ENCODE measurements around the gene ANKRD33B. TPM values are rescaled to one million over a fixed set of nuclear protein-coding genes. Genes with fewer than 3 reads are reported as not detected.

The ANKRD33B gene
- total and polyA plus RNA-seq, 2 of the 13 experiments (the other 11 are each of a cell fraction or from before 2014, with no cell fraction given), result 0.02 TPM; not detected in 1

DNA sequence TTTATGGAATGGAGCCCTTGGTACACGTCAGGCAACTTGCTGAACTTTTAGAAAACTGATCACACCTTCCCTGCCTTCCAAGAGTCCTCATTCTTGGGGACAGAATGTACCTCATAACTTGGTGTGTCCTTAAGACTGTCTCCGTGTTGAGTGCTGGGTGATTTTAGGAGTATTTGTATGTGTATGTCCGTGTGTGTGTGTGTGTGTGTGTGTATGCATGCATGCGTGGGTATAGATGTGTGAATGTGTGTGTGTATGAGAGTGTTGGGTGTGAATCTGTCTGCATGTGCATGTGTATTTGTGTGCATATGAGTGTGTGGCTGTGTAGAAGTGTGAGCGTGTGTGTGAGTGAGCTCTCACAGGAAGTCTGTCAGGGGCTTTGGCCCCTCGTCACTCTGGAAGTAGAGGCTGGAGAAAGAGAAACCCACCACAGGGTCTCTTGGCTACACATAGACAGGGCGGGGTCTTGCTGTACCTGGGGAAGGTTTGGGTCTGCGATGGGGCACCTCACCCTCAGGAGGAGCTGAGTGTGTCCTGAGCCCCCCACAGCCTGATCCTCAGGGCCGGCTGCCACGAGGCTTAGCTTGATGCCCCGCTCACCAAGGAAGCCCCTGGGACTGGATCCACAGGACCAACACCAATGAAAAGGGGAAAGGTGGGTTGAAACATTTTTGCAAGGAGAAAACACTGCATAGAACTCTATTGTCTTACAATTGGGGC, 33.1 kb upstream of the ANKRD33B start:
- ATAC-seq, result no peak
- POLR2A ChIA-PET, result no interaction called here
- H3K9ac ChIP-seq (ENCODE audit: insufficient read depth, low read depth, low read length), result no peak overlapping the region
- no peaks in the 10 kb centered on the region for H3K36me3 ChIP-seq (replicated peaks in 1 of 2; ENCODE audit: control insufficient read depth in 1 of 2, insufficient read depth in 2 of 2, low read length in 2 of 2)
- no peaks in the 10 kb centered on the region for H3K9me3 ChIP-seq (ENCODE audit: low read length)
- H3K4me1 ChIP-seq (ENCODE audit: insufficient read depth, low read length), result no peaks in the 10 kb centered on the region
- WGBS (ENCODE audit: low lambda C conversion rate), result 24% methylated on average over 10 of the region's 11 CpGs
- H3K27me3 ChIP-seq (ENCODE audit: control insufficient read depth in 1 of 2, insufficient read depth in 2 of 2, low read length in 2 of 2), result peaks cover 0 to 3% of the 10 kb centered on the region in 2 experiments; a peak in 2 of 5 replicates
- no peak overlapping the region for H3K4me2 ChIP-seq (ENCODE audit: low read depth, low read length)
- no peak overlapping the region for H3K4me3 ChIP-seq (replicated peaks in 1 of 3; ENCODE audit: insufficient read depth in 1 of 3, low read depth in 2 of 3, low read length in 3 of 3)
- DNase-seq (ENCODE audit: low spot score), result no peak
- CTCF ChIA-PET (ENCODE audit: low intra/inter-chr PET ratio, low total read pairs), result no interaction called here
- no peak overlapping the region for H2AFZ ChIP-seq (ENCODE audit: low read length)
- no peak for TF ChIP-seq ZNF207 (IDR thresholded peaks at IDR 0.05; ENCODE audit: borderline replicate concordance)
- TF ChIP-seq ZNF83 (CRISPR knock-in tag; IDR thresholded peaks at IDR 0.05; ENCODE audit: borderline replicate concordance), result no peak
- no peak for TF ChIP-seq THAP11 (CRISPR knock-in tag; IDR thresholded peaks at IDR 0.05)
- TF ChIP-seq, protein P1, sequence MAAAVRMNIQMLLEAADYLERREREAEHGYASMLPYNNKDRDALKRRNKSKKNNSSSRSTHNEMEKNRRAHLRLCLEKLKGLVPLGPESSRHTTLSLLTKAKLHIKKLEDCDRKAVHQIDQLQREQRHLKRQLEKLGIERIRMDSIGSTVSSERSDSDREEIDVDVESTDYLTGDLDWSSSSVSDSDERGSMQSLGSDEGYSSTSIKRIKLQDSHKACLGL (CRISPR knock-in tag; IDR thresholded peaks at IDR 0.05), result no peak
- no peak for TF ChIP-seq KDM4B (CRISPR knock-in tag; IDR thresholded peaks at IDR 0.05)
- TF ChIP-seq, protein P2, sequence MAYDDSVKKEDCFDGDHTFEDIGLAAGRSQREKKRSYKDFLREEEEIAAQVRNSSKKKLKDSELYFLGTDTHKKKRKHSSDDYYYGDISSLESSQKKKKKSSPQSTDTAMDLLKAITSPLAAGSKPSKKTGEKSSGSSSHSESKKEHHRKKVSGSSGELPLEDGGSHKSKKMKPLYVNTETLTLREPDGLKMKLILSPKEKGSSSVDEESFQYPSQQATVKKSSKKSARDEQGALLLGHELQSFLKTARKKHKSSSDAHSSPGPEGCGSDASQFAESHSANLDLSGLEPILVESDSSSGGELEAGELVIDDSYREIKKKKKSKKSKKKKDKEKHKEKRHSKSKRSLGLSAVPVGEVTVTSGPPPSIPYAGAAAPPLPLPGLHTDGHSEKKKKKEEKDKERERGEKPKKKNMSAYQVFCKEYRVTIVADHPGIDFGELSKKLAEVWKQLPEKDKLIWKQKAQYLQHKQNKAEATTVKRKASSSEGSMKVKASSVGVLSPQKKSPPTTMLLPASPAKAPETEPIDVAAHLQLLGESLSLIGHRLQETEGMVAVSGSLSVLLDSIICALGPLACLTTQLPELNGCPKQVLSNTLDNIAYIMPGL (CRISPR knock-in tag; IDR thresholded peaks at IDR 0.05; ENCODE audit: borderline replicate concordance in 1 of 2, low read depth in 1 of 2), result no peak
- no peak for TF ChIP-seq ZNF652 (CRISPR knock-in tag; IDR thresholded peaks at IDR 0.05; ENCODE audit: borderline replicate concordance, low read depth)
- TF ChIP-seq MYC (CRISPR knock-in tag; IDR thresholded peaks at IDR 0.05; ENCODE audit: borderline replicate concordance), result no peak
- TF ChIP-seq, protein P3, sequence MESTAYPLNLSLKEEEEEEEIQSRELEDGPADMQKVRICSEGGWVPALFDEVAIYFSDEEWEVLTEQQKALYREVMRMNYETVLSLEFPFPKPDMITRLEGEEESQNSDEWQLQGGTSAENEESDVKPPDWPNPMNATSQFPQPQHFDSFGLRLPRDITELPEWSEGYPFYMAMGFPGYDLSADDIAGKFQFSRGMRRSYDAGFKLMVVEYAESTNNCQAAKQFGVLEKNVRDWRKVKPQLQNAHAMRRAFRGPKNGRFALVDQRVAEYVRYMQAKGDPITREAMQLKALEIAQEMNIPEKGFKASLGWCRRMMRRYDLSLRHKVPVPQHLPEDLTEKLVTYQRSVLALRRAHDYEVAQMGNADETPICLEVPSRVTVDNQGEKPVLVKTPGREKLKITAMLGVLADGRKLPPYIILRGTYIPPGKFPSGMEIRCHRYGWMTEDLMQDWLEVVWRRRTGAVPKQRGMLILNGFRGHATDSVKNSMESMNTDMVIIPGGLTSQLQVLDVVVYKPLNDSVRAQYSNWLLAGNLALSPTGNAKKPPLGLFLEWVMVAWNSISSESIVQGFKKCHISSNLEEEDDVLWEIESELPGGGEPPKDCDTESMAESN (CRISPR knock-in tag; conservative IDR thresholded peaks at IDR 0.05), result no peak
- TF ChIP-seq NAIF1 (CRISPR knock-in tag; IDR thresholded peaks at IDR 0.05; ENCODE audit: borderline replicate concordance), result no peak
- no peak for TF ChIP-seq SOX13 (IDR thresholded peaks at IDR 0.05)
- TF ChIP-seq SOX13 (CRISPR knock-in tag; conservative IDR thresholded peaks at IDR 0.05 in 1 of 2, IDR thresholded peaks at IDR 0.05 in 1 of 2), result no peak
- no peak for TF ChIP-seq SCMH1 (CRISPR knock-in tag; IDR thresholded peaks at IDR 0.05; ENCODE audit: borderline replicate concordance)
- no peak for TF ChIP-seq SAP130 (CRISPR knock-in tag; IDR thresholded peaks at IDR 0.05; ENCODE audit: low read depth)
- TF ChIP-seq, protein P4, sequence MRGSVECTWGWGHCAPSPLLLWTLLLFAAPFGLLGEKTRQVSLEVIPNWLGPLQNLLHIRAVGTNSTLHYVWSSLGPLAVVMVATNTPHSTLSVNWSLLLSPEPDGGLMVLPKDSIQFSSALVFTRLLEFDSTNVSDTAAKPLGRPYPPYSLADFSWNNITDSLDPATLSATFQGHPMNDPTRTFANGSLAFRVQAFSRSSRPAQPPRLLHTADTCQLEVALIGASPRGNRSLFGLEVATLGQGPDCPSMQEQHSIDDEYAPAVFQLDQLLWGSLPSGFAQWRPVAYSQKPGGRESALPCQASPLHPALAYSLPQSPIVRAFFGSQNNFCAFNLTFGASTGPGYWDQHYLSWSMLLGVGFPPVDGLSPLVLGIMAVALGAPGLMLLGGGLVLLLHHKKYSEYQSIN (CRISPR knock-in tag; IDR thresholded peaks at IDR 0.05; ENCODE audit: borderline replicate concordance), result no peak
- no peak for TF ChIP-seq ZNF331 (CRISPR knock-in tag; IDR thresholded peaks at IDR 0.05)
- no peak for TF ChIP-seq PAF1 (CRISPR knock-in tag; IDR thresholded peaks at IDR 0.05)
- in situ Hi-C loops (cut with HindIII; ENCODE audit: extremely low pct_ligation_motif_present, low pct_unique_long_range_greater_than_20kb) (no loop called here), intact Hi-C loops (cut with micrococcal nuclease; ENCODE audit: unreplicated experiment) (no loop called here)
- no peak overlapping the region for H3K27ac ChIP-seq (ENCODE audit: extremely low read length, insufficient read depth, low read length)
- H4K20me1 ChIP-seq (ENCODE audit: insufficient read depth, low read length), result no peaks in the 10 kb centered on the region
- BruUV-seq (replicated peaks), result no TSS peak
- H3K79me2 ChIP-seq (ENCODE audit: insufficient read depth, low read length), result no peaks in the 10 kb centered on the region
- FAIRE-seq, result no peak
